Uterus (tissue), 2 donors: ENCODE results near the gene HNRNPA2B1.

Source experiments
- POLR2A ChIP-seq, 2 donors: fragments of 450-650 bp; IDR thresholded peaks; one replicate each; pipeline ENCODE4 v1.6.1; 2016; ENCODE audit warnings: antibody characterized with exemption in 2 of 2, mild to moderate bottlenecking in 1 of 2, moderate library complexity in 1 of 2
- TF ChIP-seq, protein P1 (sequence below), 4 experiments: fragments of 200-600 bp in 2 of 4; fragments of 450-650 bp in 2 of 4; sonication (generic) in 2 of 4; IDR thresholded peaks; one replicate each; pipeline ENCODE4 v1.5.1; 2016 to 2019; ENCODE audit warnings: antibody characterized with exemption in 4 of 4, mild to moderate bottlenecking in 2 of 4, moderate library complexity in 1 of 4

DNA sequence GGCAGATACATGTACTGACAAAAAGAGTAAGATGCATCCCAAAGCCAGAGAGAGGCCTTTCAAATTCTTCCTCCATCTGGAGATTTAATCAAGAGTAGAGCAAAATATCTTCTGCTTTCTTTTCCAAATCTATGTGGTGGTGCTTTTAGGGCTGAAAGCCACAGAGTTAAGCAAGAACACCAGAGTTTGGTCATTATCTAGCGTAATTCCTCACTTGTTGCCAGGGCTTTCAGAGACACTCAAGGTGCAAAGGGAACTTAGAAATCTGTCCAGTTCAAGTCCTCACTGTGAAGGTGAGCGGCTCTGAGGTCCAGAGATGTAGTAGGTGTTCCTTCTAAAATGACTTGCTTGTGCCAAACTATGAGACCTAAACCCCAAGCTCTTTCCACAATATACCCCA, 59.5 kb downstream of the HNRNPA2B1 start:
- no peak for TF ChIP-seq POLR2A (IDR thresholded peaks at IDR 0.05)
- TF ChIP-seq, protein P1, sequence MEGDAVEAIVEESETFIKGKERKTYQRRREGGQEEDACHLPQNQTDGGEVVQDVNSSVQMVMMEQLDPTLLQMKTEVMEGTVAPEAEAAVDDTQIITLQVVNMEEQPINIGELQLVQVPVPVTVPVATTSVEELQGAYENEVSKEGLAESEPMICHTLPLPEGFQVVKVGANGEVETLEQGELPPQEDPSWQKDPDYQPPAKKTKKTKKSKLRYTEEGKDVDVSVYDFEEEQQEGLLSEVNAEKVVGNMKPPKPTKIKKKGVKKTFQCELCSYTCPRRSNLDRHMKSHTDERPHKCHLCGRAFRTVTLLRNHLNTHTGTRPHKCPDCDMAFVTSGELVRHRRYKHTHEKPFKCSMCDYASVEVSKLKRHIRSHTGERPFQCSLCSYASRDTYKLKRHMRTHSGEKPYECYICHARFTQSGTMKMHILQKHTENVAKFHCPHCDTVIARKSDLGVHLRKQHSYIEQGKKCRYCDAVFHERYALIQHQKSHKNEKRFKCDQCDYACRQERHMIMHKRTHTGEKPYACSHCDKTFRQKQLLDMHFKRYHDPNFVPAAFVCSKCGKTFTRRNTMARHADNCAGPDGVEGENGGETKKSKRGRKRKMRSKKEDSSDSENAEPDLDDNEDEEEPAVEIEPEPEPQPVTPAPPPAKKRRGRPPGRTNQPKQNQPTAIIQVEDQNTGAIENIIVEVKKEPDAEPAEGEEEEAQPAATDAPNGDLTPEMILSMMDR (IDR thresholded peaks at IDR 0.05), result no peak
